ENCODE results near the gene PREPL.
"Not testable (repeated sequence)": the region's sequence is repeated elsewhere in the genome, so short reads cannot be mapped to it uniquely, and the experiment has no call there.

PREPL gene

GRCh38 chr2:44304258-44304657, 57.0 kb downstream of the PREPL start:
- TF ChIP-seq EZH2 (optimal IDR thresholded peaks at IDR 0.05; ENCODE audit: low read depth, low read length): no peak
- TF ChIP-seq, protein P1, sequence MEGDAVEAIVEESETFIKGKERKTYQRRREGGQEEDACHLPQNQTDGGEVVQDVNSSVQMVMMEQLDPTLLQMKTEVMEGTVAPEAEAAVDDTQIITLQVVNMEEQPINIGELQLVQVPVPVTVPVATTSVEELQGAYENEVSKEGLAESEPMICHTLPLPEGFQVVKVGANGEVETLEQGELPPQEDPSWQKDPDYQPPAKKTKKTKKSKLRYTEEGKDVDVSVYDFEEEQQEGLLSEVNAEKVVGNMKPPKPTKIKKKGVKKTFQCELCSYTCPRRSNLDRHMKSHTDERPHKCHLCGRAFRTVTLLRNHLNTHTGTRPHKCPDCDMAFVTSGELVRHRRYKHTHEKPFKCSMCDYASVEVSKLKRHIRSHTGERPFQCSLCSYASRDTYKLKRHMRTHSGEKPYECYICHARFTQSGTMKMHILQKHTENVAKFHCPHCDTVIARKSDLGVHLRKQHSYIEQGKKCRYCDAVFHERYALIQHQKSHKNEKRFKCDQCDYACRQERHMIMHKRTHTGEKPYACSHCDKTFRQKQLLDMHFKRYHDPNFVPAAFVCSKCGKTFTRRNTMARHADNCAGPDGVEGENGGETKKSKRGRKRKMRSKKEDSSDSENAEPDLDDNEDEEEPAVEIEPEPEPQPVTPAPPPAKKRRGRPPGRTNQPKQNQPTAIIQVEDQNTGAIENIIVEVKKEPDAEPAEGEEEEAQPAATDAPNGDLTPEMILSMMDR (IDR thresholded peaks at IDR 0.05; ENCODE audit: low read length): no peak
- TF ChIP-seq EZH2phosphoT487 (IDR thresholded peaks at IDR 0.05; ENCODE audit: low read length): no peak

GRCh38 chr2:44303766-44304165, 57.5 kb downstream of the PREPL start:
- H3K27me3 ChIP-seq (replicated peaks; ENCODE audit: insufficient read depth, low read length): not testable (repeated sequence)

More at GRCh38 chr2:44304258-44304657, 57.0 kb downstream of the PREPL start:
- no peak overlapping the region for H2AFZ ChIP-seq (ENCODE audit: low read length)
- no peaks in the 10 kb centered on the region for H3K79me2 ChIP-seq (ENCODE audit: low read length)
- no peaks in the 10 kb centered on the region for H3K4me1 ChIP-seq (ENCODE audit: low read length)
- H4K20me1 ChIP-seq (ENCODE audit: insufficient read depth, low read length): no peaks in the 10 kb centered on the region
- no peak overlapping the region for H3K4me2 ChIP-seq (ENCODE audit: low read depth, low read length)
- no peak overlapping the region for H3K4me3 ChIP-seq (ENCODE audit: low read length)
- H3K36me3 ChIP-seq (replicated peaks; ENCODE audit: insufficient read depth, low read length): no peaks in the 10 kb centered on the region
- no peak overlapping the region for H3K9ac ChIP-seq (ENCODE audit: low read length)
- H3K9me2 ChIP-seq (replicated peaks; ENCODE audit: insufficient read depth, low read length): no peaks in the 10 kb centered on the region
- DNase-seq: no peak
- H3F3A ChIP-seq (ENCODE audit: insufficient read depth, low read length): no peaks in the 10 kb centered on the region
- no peak overlapping the region for H3K27ac ChIP-seq (ENCODE audit: low read length)
- H3K27me3 ChIP-seq (replicated peaks; ENCODE audit: insufficient read depth, low read length): no peaks in the 10 kb centered on the region
- no peaks in the 10 kb centered on the region for H3K9me3 ChIP-seq (replicated peaks; ENCODE audit: insufficient read depth, low read length)

DNA sequence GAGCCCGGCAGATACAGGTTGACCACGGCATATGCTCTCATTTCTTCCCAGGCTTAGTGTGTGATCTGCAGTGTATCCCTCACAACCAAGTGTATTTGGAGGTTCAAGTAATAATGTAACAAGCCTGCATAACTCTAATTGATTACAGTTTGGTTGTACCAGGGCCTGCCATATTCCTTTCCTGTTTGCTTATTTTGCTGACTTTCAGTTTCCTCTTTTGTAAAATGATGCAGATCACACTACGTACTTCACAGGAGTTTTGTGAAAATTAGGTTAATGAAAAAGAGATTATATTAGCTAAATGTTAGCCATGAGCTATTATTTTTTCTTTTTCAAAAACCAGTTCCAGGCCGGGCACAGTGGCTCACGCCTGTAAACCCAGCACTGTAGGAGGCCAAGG, 60.2 kb downstream of the PREPL start:
- Histone ChIP-seq H3K9me3 (replicated peaks; ENCODE audit: insufficient read depth, low read length) (no peaks in the 10 kb centered on the region), H3K4me1 (ENCODE audit: low read length) (0 out of 2 replicates have a peak, but pooled peaks cover 1% of the 10 kb centered on the region), H3K4me3 (ENCODE audit: low read length) (no peak overlapping the region), H2AFZ (ENCODE audit: low read length) (no peak overlapping the region), H3K9ac (ENCODE audit: low read length) (no peak overlapping the region), H3K79me2 (ENCODE audit: low read length) (no peaks in the 10 kb centered on the region), H3K4me2 (ENCODE audit: low read depth, low read length) (no peak overlapping the region), H3F3A (ENCODE audit: insufficient read depth, low read length) (no peaks in the 10 kb centered on the region), H3K9me2 (replicated peaks; ENCODE audit: insufficient read depth, low read length) (no peaks in the 10 kb centered on the region), H4K20me1 (ENCODE audit: insufficient read depth, low read length) (no peaks in the 10 kb centered on the region), H3K27me3 (replicated peaks; ENCODE audit: insufficient read depth, low read length) (no peaks in the 10 kb centered on the region), H3K36me3 (replicated peaks; ENCODE audit: insufficient read depth, low read length) (no peaks in the 10 kb centered on the region), H3K27ac (ENCODE audit: low read length) (no peak overlapping the region)
- no peak for DNase-seq
- TF ChIP-seq EZH2phosphoT487 (IDR thresholded peaks at IDR 0.05; ENCODE audit: low read length): no peak

More at GRCh38 chr2:44303766-44304165, 57.5 kb downstream of the PREPL start:
- not testable (repeated sequence) for H3K9ac ChIP-seq (ENCODE audit: low read length); H2AFZ ChIP-seq (ENCODE audit: low read length); H3K9me2 ChIP-seq (replicated peaks; ENCODE audit: insufficient read depth, low read length); H3K9me3 ChIP-seq (replicated peaks; ENCODE audit: insufficient read depth, low read length); DNase-seq; H3K36me3 ChIP-seq (replicated peaks; ENCODE audit: insufficient read depth, low read length); H3F3A ChIP-seq (ENCODE audit: insufficient read depth, low read length); H3K27ac ChIP-seq (ENCODE audit: low read length); H3K4me3 ChIP-seq (ENCODE audit: low read length); H4K20me1 ChIP-seq (ENCODE audit: insufficient read depth, low read length); H3K4me2 ChIP-seq (ENCODE audit: low read depth, low read length); H3K4me1 ChIP-seq (ENCODE audit: low read length); H3K79me2 ChIP-seq (ENCODE audit: low read length)

- no peak for DNase-seq
- H3K27ac ChIP-seq (ENCODE audit: low read length): no peak overlapping the region
- TF ChIP-seq, protein P1 (IDR thresholded peaks at IDR 0.05; ENCODE audit: low read length): no peak
- TF ChIP-seq EZH2phosphoT487 (IDR thresholded peaks at IDR 0.05; ENCODE audit: low read length): no peak
- no peak for TF ChIP-seq EZH2 (optimal IDR thresholded peaks at IDR 0.05; ENCODE audit: low read depth, low read length)
- H3K27me3 ChIP-seq (replicated peaks; ENCODE audit: insufficient read depth, low read length): no peaks in the 10 kb centered on the region
- no peaks in the 10 kb centered on the region for H3K9me3 ChIP-seq (replicated peaks; ENCODE audit: insufficient read depth, low read length)
- H3K4me1 ChIP-seq (ENCODE audit: low read length): 0 out of 2 replicates have a peak, but pooled peaks cover 6% of the 10 kb centered on the region
- H3K79me2 ChIP-seq (ENCODE audit: low read length): no peaks in the 10 kb centered on the region
- no peak overlapping the region for H3K4me3 ChIP-seq (ENCODE audit: low read length)
- H3K36me3 ChIP-seq (replicated peaks; ENCODE audit: insufficient read depth, low read length): no peaks in the 10 kb centered on the region
- no peak overlapping the region for H3K4me2 ChIP-seq (ENCODE audit: low read depth, low read length)
- no peak overlapping the region for H2AFZ ChIP-seq (ENCODE audit: low read length)
- no peaks in the 10 kb centered on the region for H3K9me2 ChIP-seq (replicated peaks; ENCODE audit: insufficient read depth, low read length)
- H3K9ac ChIP-seq (ENCODE audit: low read length): no peak overlapping the region
- H4K20me1 ChIP-seq (ENCODE audit: insufficient read depth, low read length): no peaks in the 10 kb centered on the region
- no peaks in the 10 kb centered on the region for H3F3A ChIP-seq (ENCODE audit: insufficient read depth, low read length)
Observed at GRCh38 chr2:44299635-44300034, 61.7 kb downstream of the PREPL start.
